GM21526 (cell line): ENCODE data around the gene ZC3H14.
"Not testable (repeated sequence)": the region's sequence is repeated elsewhere in the genome, so short reads cannot be mapped to it uniquely, and the experiment has no call there.

ENCODE experiments used
- ATAC-seq: cut with Tn5 transposase; IDR thresholded peaks from one replicate; pipeline ENCODE4 v1.9.1; 2021; ENCODE audit warnings: moderate library complexity; ENCODE audit not compliant: unreplicated experiment, low FRiP score

Gene ZC3H14, protein sequence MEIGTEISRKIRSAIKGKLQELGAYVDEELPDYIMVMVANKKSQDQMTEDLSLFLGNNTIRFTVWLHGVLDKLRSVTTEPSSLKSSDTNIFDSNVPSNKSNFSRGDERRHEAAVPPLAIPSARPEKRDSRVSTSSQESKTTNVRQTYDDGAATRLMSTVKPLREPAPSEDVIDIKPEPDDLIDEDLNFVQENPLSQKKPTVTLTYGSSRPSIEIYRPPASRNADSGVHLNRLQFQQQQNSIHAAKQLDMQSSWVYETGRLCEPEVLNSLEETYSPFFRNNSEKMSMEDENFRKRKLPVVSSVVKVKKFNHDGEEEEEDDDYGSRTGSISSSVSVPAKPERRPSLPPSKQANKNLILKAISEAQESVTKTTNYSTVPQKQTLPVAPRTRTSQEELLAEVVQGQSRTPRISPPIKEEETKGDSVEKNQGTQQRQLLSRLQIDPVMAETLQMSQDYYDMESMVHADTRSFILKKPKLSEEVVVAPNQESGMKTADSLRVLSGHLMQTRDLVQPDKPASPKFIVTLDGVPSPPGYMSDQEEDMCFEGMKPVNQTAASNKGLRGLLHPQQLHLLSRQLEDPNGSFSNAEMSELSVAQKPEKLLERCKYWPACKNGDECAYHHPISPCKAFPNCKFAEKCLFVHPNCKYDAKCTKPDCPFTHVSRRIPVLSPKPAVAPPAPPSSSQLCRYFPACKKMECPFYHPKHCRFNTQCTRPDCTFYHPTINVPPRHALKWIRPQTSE

DNA sequence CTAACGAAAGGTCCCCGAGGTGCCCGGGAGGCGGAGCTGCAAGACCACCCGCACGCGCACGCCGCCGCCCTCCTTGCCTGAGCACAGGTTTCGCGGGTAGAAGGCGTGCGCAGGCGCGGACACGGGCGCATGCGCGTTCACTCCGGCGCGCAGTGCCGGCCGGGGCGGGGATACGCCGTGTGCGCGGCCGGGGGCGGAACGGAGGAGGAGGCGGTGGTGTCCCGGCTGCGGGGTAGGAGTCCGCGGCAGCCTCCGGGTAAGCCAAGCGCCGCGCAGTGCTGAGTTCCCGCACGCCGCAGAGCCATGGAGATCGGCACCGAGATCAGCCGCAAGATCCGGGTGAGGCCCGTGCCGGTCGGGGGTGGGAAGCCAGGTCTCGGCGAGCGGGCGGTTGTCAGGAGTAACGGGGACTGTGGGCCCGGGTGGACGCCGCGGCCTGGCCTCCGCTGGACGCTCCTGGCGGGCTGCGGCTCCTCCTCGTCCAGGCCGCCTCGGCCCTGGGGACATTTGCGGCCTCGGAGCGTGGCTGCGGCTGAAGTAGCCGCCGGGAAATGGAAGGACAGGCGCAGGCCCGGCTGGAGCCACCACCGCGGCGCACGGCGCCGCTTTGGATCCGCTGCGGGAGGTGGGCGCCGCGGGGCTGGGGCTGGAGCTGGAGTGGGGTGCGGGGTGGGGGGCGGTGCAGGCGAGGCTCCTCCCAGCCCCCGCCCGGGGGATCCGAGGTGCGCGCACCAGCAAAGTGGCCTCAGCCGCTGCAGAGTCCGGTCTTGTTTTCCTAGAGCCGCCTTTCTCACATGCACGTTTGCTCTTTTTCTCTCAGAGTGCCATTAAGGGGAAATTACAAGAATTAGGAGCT lies at the start of gene ZC3H14:
TSS of gene ZC3H14 (plus strand) at position 207 of the 856 bp plus-strand sequence. CDS start at position 304, 97 bp downstream.
- ATAC-seq = peak; percentile 95

DNA sequence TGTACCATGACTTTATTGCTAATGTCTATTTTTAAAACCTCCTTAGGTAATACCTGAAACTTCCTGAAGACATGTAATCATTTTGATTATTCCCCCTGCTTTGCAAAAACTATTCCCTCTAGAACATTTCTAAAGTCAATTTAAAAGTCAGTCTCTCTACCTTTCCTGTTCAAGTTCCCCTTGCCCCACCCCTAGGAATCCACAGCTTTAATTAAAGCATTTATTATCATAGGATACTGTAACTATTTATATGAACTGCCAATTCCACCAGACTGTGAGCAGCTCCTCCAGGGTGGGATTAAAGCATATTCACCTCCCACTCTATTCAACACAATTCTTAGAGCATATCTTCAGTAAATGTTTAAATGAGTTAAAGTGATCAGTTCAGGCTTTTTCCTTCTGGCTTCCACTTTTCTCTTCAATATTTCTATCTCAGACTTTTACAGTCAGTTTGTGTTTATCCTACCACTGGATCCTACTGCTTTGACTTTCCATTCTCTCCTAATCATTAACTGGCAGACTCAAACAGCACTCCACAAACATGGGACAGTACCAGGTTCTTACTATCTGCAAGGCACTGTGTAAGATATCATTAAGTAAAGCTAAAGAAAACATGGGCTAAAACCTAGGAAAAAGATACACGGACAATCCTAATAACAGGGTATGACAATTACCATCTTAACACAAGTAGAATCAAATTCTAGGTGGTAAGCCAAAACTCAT lies 47.2 kb upstream of the ZC3H14 start:
- ATAC-seq = no peak

DNA sequence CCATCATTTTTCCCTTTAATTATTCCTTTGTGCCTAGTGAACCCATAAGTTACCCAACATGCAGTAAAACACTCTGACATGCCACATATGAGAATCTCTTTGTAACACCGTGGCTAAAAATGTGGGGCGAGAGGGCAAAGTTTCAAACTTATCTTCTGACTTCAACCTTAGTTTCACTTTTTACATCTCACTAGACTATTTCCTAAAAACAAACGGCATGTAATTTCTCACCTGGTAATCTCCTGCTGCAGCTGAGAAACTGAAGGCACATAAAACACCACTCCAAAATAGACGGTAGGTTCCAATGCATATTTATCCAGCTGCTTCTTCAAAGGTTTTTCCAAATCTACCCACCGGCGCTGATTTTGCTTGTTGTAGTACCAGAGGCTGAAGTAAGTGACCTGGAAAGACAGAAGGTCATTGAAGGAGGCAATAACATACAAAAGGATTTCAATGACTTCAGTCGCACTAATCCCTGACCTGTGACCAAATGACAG lies 45.9 kb upstream of the ZC3H14 start:
- no peak for ATAC-seq

DNA sequence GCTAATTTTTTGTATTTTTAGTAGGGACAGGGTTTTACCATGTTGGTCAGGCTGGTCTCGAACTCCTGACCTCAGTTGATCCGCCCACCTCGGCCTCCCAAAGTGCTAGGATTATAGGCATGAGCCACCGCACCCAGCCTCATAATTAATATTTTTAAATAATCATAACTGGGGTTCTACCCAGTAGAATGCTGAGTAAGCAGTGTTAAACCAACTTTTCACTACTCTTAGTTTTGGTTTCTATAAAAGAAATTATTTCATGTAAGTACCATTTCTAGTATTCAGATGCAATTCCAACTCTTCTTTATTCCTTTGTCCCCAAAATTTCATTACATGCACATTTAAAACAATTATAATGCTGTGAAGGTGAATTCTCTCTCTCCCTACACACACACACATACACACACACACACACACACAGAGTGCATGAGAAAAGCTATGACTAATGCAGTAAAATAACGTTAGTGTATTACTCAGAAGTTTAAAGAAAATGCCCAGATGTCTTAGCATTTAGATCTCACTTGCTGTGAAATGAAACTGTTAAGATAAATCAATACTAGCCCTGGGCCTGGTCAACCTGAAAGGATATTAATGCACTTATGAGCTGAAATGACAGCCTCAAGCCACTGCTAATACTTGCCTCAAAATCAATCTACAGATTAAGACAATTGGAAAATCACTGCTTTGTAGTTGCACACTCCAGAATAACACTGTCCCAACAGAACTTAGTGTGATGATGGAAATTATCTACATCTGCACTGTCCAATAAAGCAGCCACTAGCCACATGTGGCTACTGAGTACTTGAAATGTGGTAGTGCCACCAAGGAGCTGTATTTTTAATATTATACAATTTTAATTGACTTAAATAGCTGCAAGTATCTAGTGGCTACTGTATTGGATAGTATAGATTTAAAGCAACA lies 44.0 kb upstream of the ZC3H14 start:
- ATAC-seq = no peak

DNA sequence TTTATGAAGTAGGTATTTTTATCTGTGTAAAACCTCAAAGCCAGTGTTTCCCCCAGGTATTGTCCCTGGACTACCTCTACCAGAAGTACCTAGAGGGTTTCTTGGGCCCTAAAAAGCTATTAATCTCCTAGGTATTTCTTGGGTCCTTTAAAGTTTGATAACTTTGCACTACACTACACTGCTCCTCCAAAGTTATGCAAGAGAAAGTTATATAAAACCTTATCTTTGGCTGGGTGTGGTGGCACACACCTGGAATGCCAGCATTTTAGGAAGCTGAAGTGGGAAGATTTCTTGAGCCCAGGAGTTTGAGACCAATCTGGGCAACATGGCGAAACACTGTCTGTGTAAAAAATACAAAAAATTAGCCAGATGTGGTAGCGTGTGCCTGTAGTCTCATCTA lies 42.9 kb upstream of the ZC3H14 start:
- ATAC-seq = no peak

DNA sequence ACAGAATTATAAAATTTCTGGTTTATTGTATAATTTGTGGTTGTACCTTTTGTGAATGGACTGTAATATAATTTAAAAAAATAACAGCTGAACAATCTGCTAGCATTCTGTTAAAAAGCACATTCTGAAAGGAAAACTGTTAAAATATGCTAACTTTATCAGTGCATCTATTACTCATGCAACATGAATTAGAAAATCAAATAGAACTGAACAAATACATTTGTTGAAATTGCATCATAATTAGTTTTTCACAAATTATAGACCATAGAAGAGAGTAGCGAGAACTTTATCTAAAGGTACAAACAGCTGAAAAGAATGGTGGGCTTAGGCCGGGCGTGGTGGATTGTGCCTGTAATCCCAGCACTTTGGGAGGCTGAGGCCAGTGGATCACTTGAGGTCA lies 41.0 kb upstream of the ZC3H14 start:
- no peak for ATAC-seq

DNA sequence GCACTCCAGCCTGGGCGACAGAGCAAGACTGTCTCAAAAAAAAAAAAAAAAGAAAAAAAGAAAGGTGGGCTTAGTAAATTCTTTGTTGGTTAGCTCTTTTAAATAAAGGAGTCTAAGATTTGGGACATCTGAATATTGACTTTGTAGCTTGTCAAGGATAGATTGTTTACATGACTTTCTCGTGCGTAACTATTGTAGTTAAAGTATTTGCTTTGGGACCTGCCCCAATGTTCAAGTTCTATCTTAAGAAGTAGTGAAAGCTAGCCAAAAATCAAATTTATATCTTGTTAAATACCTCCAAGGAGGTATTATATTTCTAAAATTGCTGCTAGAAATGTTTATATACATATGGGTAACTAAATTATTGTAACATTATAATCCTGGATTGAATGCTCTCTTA lies 40.4 kb upstream of the ZC3H14 start:
- ATAC-seq = no peak

DNA sequence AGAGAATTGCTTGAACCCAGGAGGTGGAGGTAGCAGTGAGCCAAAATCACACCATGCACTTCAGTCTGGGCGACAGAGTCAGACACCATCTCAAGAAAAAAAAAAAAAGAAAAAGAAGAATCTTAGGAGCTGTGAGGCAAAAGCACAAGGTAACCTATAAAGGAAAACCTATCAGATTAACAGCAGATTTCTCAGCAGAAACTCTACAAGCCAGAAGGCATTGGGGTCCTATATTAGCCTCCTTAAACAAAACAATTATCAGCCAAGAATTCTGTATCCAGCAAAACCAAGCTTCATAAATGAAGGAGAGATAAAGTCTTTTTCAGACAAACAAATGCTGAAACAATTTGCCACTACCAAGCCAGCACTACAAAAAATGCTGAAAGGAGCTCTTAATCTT lies 32.9 kb upstream of the ZC3H14 start:
- not testable (repeated sequence) for ATAC-seq

DNA sequence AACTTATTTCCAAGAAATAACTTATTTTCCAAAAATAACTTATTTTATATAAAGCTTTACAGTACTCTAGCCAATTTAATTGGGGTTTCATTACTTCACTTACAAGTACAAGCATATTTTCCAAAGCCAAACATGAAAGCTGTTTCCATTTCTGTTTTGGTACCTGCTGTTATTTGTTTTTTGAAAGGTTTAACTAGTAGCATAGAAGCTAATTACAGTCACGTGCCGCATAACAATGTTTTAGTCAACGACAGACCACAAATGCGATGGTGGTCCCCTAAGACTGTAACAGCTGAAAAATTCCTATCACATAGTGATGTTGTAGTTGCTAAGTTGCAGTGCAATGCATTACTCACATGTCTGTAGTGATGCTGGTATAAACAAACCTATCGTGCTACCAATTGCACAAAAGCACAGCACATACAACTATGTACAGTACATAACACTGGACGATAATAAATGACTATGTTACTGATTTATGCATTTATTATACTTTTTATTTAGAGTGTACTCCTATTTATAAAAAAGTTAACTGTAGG lies 29.7 kb upstream of the ZC3H14 start:
- no peak for ATAC-seq

DNA sequence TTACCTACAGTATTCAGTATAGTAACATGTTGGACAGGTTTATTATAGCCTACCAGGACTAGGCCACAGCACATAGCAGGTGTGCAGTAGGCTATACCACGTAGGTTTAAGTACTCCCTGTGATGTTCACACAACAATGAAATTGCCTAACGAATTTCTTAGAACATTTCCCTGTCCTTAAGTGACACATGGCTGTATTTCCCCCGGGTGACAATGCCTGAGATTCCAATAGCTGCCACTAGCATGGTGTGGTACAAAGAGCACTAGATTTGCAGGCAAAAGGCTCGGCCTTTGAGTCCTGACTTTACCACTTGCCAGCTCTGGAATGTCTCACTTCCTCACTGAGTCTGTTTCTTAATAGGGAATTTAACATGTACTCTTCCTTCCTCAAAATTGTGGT lies 27.7 kb upstream of the ZC3H14 start:
- ATAC-seq = no peak

DNA sequence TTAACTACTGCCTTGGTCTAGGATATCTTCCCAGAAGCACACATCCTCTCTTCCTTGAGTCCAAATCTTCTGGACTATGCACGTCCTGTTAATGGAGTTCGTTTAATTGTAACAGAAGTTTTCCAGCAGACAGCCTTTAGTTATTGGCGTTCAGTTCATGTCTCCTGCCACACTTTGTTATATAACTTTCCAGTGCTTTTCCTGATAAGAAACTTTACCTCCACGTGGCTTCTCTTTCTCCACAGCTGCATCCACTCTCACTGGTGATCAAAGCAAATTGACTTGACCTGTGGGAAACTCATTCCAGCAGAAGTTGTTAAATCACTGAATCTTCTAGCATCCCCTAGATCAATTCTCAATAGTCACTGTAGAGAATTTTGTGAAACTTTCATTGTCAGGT lies 27.0 kb upstream of the ZC3H14 start:
- ATAC-seq = no peak

DNA sequence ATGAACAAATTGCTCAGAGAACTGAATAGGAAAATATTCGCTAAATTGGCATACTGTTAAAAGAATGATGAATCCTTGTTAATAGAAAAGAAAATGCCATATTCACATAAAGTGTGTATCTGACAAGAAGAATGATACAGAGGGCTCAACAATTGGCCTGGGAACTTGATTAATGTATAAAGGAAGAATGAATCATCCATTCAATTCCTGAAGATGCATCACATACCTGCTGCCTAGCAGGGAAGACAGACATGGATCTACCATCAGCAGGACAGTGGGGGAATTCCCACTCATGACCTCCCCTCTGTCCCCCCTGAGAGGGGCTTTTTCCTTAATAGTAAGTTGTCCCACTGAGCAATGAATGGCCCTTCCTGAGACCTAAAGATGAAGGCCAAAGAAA lies 21.5 kb upstream of the ZC3H14 start:
- no peak for ATAC-seq

DNA sequence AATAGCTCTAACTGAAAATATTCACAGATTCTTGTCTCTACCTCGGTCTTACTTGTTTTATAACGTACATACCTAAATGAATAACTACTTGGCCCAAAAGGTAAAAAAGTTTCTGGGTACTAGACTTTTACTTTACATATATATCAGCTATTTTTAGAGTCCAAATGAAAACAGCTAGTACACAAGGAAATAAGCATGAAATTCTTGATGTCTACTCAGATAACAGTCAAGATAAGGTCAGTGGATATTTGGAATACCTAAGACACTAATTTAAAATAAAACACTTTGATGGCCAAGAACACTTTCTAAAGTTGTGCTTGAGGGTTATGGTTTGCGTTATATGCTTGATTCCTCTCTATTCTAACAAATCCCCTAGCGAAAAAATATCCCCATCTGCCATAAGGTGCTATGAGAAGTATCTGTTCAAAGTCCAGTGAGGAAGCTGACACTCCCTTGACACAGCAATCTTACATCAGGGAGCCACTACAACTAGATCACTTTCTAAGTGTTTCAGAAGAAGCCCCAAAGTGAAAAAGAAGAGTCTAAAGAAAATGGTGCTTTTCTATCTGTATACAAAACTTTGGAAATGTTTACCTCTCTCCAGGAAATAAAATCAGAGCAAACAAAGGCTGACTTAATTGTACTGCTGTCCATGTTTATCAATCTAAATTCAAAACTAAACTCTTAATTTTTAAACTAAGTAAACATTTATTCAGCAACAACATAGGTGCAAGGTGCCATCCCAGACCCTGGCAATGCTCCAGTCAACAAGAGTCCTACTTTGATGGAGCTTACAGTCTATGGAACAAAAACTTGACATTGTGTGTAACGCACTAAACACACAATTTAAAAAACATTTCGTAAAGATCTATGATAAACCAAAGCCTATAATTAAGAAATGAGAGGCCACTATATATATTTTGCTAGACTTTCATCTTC lies 19.7 kb upstream of the ZC3H14 start:
- ATAC-seq = no peak

DNA sequence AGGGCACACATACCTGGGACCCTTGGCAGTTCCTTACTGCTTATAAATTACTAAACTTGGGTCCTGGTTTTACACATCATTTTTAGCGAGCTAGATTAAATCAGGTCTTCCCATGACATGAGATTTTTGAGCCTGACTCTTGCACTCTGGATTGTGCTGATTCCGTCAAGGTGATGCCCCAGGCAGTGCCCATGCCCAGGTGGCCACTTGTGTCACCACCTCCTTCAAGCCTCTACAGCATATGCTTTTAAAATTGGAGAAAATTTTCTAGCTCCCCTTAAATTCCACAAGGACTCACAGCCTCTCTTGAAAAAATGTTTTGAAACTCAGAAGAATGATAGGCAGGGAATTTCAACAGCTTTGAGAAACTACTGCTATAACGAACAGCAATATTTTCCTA lies 17.6 kb upstream of the ZC3H14 start:
- ATAC-seq = no peak

DNA sequence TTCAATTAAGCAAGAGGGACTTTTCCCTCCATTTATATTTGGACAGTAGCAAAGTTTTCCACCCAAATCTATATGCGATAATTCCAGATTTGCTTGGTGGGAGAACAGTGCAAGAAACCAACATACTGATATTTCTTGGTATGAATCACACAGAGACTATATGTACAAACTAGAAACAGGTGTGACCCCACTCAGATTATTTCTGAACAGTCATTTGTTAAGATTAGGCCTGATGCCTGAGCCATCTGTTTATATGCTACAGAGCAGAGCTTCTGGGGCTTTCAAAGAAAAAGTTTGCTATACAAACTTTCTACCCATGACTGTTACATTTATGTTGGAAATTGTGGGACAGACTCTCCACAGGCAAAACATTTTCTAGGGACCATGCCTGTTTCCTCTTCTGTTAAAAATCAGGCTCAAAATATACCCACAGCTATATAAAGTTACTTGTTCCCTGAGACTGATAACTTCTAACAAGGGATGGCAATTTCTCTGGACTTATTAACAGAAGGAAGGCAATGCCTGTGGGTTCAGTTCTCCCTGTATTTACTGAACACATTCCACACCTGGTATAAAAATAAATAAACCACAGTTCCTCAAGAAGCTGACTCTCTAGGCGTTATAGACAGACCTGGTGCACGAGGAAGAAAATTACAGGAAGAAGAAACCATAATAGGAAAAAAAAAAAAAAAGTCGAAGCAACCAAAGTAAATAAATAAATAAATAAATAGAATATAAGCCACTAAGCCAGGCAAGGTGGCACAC lies 16.0 kb upstream of the ZC3H14 start:
- no peak for ATAC-seq

DNA sequence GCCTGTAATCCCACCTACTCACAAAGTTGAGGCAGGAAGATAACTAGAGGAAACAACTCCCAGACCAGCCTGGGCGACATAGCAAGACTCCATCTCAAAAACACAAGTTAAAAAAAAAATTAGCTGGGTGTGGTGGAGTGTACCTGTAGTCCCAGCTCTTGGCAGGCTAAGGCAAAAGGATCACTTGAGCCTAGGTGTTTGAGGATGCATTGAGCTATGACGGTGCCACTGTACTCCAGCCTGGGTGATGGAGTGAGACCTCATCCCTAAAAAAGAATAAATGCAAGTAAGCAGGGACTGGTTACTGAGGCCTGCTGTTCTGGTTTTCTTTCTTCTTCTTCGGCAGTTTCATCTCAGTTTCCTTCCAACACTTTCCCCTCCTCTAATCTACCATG lies 15.5 kb upstream of the ZC3H14 start:
- ATAC-seq = no peak

DNA sequence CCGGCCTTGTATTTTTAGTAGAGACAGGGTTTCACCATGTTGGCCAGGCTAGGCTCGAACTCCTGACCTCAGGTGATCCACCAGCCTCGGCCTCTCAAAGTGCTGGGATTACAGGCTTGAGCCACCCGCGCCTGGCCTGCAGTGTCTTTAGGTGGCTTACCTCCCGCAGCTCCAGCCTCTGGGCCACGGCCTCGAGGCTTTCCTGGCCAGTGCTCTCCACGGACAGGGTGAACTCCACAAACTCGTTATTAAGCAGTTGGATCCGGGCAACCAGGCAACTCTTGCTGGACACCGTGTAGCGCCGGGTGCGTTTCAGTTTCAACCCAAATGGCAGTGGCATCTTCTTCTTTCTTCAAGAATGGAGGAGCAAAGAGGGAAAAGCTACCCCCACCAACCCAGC lies 12.8 kb upstream of the ZC3H14 start:
- ATAC-seq = no peak
